ENCODE data around the gene PCDHGA11.

DNA sequence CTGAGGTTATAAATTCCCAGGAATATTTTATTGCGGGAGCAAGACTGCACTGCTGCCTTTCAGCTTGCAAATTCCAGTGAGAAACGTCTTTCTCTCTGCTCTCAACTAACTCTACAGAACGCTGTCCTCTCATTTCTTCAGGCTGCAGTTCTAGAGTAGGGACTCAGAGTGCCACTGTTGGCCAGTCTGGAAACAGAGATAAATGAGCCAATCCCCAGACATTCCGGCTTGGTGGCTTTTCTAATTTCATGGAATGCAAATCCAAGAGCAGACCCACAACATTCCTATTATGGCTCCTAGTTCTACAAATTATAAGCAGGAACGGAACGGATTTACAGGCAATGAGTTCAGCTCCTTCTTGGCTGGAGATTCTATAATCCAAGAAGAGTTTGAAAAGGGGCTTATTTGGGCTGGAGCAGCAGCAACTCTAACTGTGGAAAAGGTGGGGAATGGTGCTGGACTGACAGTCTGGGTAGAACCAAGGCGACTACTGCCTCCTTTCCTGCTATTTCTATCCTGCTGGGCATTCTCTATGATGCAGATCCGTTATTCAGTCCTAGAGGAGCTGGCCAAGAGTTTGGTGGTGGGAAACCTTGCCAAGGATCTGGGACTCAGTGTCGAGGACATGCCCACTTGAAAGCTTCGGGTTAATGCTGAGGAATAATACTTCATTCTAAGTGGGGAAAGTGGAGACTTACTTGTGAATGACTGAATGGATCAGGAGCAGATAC is 18.7 kb downstream of the PCDHGA11 start:
- TF ChIP-seq EP300 (IDR thresholded peaks at IDR 0.05; ENCODE audit: borderline replicate concordance) (no peak), RAD21 (IDR thresholded peaks at IDR 0.05; ENCODE audit: low read depth) (peak; percentile 38; the same call in 1 of the 2 replicates), NFIC (IDR thresholded peaks at IDR 0.05) (no peak), TAF1 (IDR thresholded peaks at IDR 0.05; ENCODE audit: low read depth) (no peak), CEBPB (IDR thresholded peaks at IDR 0.05) (no peak), EGR1 (IDR thresholded peaks at IDR 0.05) (no peak), TCF12 (IDR thresholded peaks at IDR 0.05; ENCODE audit: low read depth) (no peak), TEAD4 (IDR thresholded peaks at IDR 0.05) (no peak), ZBTB7A (IDR thresholded peaks at IDR 0.05; ENCODE audit: low read depth) (no peak)
- TF ChIP-seq, protein P1, sequence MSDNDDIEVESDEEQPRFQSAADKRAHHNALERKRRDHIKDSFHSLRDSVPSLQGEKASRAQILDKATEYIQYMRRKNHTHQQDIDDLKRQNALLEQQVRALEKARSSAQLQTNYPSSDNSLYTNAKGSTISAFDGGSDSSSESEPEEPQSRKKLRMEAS (IDR thresholded peaks at IDR 0.05): no peak
- TF ChIP-seq, protein P2, sequence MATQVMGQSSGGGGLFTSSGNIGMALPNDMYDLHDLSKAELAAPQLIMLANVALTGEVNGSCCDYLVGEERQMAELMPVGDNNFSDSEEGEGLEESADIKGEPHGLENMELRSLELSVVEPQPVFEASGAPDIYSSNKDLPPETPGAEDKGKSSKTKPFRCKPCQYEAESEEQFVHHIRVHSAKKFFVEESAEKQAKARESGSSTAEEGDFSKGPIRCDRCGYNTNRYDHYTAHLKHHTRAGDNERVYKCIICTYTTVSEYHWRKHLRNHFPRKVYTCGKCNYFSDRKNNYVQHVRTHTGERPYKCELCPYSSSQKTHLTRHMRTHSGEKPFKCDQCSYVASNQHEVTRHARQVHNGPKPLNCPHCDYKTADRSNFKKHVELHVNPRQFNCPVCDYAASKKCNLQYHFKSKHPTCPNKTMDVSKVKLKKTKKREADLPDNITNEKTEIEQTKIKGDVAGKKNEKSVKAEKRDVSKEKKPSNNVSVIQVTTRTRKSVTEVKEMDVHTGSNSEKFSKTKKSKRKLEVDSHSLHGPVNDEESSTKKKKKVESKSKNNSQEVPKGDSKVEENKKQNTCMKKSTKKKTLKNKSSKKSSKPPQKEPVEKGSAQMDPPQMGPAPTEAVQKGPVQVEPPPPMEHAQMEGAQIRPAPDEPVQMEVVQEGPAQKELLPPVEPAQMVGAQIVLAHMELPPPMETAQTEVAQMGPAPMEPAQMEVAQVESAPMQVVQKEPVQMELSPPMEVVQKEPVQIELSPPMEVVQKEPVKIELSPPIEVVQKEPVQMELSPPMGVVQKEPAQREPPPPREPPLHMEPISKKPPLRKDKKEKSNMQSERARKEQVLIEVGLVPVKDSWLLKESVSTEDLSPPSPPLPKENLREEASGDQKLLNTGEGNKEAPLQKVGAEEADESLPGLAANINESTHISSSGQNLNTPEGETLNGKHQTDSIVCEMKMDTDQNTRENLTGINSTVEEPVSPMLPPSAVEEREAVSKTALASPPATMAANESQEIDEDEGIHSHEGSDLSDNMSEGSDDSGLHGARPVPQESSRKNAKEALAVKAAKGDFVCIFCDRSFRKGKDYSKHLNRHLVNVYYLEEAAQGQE (IDR thresholded peaks at IDR 0.05; ENCODE audit: low read depth): no peak

Data from Ishikawa (cell line).